OCI-M1 (cell line): ENCODE results near the gene KLK5.

ENCODE experiments used
- DNase-seq: peaks from one replicate; lab custom pipeline; 2025; lab: John Stamatoyannopoulos, UW

Gene KLK5

DNA sequence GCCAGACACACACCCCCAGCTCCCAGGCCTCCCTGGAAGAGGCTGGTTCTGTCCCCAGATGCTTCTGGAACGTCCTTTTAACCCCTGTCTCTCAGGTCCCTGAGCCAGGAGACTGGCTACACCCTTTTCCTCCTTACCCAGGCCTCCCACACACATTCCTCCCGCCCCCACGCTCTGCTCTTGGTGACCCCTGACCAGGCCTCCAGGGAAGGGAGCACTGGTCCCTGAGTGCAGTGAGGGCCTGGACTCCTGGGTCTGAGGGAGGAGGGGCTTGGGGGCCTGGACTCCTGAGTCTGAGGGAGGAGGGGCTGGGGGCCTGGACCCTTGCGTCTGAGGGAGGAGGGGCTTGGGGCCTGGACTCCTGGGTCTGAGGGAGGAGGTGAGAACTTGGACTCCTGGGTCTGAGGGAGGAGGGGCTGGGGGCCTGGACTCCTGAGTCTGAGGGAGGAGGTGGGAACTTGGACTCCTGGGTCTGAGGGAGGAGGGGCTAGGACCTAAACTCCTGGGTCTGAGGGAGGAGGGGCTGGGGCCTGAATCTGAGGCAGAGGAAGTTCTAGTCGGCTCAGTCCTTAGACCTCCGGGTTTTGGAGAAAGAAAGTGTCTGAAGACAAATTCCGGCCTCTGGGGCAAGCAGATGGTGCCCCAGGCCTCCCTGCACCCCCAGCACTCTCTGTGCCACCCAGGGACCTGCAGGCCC, 16.0 kb upstream of the KLK5 start:
- DNase-seq: no peak

DNA sequence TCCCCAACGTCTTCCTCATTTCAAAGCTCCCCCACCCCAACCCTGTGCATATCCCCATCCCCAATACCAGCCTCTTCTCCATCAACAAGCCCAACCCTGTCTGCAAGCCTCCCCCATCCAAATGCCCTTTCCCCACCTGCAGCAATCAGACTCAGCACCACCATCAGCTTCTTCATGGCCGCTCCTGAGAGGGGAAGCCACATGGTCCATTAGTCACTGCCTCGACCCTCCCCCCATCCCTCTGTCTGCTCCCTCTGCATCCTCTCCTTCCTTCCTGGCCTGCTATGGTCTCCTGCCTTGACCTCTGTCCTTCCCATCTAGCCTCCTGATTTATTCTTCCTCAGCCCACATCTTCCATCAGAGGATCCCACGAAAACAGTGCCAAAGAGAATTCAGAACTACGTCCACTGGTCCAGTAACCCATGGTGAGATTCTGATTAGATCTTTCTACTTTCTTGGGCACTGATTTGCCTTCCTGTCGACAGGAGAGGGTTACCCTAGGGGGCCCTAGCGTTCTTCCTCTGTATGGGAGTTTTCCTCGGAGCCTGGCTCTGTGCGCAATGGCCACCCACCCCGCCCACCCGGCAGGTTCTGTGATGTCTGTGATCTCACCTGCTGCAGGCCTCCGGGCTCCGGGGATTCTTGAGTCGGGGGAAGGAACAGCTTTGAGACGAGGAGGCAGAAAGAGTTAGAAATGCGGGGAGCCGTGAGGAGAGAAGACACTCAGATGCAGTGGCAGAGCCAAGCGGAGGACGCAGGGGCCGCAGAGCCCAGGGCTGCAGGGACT, 15.3 kb upstream of the KLK5 start:
- DNase-seq: no peak

DNA sequence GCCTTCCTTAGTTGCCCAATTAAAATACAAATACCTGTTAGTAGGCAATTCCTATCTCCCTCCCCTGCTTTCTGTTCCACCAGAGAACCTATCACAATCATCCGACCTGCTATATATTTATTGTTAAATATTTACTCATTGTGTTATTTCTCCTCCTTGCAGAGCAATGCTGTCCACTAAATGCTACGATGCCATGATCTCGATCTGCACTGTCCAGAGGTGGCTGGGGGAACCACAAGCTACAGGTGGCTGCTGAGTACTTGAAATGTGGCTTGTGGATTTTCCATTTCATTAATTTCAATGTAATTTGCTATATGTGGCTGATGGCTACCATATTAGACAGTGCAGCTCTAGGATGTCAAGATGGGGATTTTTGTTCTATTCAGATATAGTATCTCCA, 11.4 kb upstream of the KLK5 start:
- no peak for DNase-seq

DNA sequence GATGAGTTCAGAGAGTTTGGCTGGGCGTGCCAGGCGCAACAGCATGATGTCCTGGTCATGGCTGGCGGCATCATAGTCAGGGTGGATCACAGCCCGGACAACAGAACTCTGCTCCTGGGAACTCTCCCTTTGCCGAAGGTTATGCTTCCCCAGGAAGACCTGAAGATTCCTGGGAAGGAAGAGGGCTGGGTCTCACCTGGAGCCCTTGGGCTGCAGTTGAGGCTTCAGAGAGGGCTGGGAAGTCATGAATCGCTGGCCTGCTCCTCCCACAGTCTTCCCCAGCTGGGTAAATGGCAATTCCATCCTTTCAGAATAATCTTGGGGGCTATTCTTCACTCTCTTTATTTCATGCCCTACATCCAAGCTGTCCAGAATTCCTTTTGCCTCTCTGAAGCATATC, 10.5 kb upstream of the KLK5 start:
- DNase-seq: no peak

DNA sequence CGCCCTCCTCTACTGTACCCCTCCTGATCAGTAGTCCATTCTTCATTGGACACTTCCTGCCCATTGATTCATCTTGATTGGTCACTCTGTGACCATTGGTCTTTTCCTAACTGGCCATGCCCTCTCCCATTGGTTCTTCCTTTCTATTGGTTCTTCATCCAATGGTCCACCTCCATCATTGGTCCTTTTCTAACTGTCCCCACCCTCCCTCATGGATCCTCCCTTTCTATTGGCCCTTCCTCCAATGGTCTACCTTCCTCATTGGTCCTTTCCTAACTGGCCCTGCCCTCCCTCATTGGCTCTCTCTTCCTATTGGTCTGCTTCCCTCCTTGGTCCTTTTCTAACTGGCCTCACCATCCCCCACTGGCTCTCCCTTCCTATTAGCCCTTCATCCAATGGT, 9.4 kb upstream of the KLK5 start:
- DNase-seq: no peak

DNA sequence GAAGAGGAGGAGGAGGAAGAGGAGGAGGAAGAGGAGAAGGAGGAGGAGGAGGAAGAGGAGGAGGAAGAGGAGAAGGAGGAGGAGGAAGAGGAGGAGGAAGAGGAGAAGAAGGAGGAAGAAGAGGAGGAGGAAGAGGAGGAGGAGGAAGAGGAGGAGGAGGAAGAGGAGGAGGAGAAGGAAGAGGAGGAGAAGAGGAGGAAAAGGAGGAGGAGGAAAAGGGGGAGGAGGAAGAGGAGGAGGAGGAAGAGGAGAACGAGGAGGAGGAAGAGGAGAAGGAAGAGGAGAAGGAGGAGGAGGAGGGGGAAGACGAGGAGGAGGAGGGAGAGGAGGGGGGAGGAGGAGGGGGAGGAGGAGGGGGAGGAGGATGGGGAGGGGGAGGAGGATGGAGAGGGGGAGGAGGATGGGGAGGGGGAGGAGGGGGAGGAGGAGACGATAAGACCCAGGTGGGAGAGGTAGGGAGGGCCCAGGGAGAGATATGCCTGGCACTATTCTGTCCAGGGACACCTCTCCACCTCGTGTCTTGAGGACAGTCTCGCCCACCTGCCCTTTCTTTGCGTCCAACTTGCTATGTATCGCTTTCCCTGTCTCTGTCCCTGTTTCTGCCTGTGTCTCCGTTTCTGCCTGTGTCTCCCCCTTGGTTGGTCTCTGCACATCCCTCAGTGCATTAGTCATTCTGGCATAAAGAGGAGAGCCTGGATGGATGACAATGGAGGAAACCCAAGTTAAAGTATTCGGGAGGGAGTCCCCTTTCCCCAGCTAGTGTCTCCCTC, 7.1 kb upstream of the KLK5 start:
- DNase-seq: no peak

DNA sequence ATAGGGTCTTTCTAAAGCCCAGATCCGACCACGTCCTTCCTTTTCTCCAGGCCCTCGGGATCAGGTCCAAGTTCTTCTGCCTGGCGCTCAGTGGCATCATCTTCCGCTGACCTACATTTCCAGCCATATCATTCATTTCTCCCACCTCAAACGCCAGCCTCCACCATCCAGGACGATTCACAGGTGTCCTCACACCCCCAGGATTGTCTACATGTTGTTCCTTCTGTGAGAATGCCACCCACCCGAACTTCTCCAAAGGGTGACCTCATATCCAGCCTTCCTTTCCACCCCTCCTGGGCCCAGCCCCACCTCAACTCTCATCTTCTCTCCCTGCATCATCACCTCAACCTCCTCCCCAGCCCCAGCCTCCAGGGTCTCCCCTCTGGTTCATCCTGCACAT, 4.7 kb upstream of the KLK5 start:
- DNase-seq: no peak

DNA sequence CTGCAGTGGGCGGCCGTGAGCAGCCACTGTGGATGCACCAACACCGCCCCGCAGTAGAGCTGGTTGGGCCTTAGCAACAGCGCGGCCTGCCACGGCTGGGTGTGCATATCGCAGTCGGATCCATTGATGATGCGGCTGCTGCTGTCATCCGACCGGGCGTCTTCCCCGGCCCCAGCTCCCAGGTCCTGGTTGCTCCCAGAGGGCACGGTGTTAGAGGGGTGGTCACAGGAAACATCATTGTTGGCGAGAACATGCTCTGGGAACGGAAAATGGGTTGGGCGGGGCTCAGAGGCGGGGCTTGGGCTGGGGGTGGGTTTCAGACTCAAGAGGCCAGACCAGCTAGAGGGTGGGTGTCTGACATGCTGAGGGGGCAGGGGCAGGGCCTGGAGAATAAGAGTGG, 3.0 kb downstream of the KLK5 start:
- no peak for DNase-seq

DNA sequence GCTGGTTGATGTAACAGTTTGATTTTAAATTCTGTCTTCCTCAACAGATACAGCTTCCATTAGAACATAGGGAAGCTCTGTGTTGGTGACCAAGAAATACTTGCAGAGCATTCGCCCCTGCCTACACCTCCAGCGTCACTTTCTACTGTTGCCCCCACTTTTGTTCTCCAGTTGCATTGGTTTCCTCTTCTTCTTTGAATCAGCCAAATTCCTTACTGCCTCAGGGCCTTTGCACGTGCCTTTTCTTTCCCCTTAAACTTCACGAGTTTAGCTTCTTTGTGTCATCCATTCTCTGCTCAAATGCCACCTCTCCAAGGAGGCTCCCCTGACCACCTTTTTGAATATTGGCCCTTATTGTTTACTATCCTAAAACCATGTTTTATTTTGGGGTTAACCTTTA, 5.7 kb downstream of the KLK5 start:
- DNase-seq: no peak

DNA sequence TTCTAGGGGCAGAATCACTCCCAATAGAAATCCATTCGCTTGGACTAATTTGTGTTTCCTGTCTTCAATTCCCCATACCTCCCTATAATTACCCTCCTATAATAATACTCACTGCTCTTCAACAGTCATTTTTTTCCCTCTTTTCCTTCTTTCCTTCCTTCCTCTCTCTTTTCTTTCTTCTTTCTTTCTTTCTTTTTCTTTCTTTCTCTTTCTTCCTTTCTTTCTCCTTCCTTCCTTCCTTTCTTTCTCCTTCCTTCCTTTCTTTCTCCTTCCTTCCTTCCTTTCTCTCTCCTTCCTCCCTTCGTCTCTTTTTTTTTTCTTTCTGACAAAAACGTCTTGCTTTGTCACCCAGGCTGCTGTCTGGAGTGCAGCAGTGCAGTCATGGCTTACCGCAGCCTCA, 8.0 kb downstream of the KLK5 start:
- DNase-seq: no peak

DNA sequence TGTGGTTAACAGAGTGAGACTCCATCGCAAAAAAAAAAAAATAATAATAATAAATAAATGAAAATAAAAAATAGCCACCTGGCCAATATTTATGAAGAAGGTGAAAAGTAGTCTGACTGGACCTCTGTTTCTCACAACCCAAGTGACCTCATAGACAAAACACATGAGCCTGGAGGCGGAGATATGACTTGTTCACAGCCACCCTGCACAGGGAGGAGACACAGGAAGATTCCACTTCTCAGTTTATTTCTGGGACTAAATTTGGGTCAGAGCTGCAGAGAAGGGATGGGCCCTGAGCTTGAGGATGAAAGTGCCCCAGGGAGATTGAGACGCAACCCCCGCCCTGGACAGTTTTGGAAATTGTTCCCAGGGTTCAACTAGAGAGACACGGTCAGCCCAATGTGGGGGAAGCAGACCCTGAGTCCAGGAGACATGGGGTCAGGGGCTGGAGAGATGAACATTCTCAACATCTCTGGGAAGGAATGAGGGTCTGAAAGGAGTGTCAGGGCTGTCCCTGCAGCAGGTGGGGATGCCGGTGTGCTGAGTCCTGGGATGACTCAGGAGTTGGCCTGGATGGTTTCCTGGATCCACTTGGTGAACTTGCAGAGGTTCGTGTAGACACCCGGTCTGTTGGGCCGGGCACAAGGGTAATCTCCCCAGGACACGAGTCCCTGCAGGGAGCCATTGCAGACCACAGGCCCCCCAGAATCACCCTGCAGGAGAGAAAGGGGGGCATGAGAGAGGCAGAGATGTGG, 9.6 kb downstream of the KLK5 start:
- no peak for DNase-seq

DNA sequence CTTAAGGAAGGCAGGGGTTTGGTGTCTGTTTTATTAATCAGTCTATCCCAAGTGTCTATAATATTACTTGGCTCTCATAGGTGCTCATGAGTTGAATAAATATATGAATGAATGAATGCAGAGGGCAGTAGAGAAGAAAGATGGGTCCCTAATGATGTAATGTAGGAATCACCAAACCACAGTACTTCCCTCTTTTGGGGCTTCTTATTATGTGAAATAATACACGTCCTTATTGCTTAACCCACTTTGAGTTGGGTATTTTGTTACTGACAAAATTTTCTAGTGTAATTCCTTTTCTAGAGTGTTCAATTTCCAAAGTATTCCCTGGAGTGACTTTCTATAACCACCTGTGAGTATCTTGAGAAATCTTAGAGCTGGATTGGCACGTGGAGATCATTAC, 13.2 kb downstream of the KLK5 start:
- DNase-seq: no peak

DNA sequence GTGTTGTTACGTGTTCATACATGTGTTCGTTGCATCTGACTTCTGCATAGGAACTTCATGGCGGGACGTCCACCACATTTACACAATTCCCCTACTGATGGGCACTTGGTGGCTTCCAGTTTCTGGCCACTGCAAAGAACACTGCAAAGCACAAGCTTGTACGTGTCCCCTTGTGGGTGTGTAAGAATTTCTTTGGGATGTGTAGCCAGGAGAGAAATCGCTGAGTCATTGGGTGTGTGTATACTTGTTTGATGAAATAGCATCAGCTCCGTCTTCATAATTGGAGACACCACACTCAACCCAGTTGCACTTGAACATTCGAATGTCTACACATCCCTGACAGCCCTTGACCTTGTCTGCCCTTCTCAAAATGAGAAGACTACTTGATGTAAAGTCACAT, 19.2 kb downstream of the KLK5 start:
- DNase-seq: peak; percentile 39

DNA sequence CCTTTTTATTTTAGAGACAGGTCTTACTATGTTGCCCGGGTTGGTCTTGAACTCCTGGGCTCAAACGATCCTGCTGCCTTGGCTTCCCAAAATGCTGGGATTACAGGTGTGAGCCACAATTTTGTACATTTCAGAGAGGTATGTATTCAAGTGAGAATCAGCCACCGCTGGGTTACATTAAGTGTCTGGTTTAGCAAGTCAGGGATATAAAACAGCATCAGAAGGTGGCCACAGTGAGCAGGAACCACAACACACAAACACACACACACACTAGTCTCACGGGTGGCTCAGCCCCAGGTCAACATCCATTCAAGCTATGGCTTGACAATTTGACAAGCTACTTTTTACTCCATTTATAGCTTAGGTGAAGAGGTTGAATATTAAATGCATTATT, 20.2 kb downstream of the KLK5 start:
- no peak for DNase-seq

DNA sequence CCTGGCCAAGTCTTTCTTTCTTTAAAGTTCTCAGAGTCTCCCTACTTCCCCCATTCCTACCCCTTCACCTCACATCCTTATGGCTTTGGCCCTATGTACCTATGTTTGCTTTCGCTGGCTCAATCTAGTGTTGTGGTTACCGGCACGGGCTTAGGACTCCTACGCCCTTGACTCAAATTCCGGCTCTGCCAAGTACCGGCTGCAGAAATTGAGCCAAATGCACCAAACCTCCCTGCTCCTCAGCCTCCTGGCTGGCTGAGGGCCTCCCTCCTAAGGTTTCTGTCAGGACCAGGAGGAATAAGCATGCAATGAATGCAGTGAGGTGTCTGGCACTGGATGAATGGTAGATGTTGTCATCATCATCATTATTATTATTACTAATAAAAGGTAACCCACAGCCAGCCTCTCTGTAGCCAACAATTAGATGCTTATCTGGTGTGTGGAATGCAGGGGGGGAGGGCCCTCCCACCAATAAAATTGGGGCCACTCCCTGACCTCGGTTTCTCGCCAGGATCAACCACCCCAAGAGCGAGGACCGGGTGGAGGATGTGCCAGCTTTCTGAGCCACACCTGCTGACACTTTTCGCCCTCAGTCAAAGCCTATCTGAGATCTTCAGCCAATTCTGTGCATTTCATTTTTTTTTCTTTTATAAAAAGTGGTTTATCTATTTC, 20.7 kb downstream of the KLK5 start:
- no peak for DNase-seq

DNA sequence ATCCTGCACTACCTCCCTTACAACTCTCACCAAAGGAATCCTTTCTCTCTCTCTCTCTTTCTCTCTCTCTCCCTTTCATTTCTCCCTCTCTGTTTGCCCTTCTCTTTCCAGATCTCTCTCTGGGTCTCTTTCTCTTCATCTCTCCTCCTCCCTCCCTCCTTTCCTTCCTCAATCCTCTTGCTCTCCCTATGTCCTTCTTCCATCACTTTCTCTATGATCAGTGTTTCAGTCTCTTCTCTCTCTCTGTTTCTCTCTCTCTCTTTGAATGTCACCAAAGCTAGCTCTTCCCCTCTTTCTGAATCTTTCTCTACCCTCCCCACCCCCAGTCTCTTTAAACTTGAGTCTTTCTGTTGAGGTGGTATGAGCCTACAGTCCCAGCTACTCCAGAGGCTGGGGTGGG, 21.8 kb downstream of the KLK5 start:
- no peak for DNase-seq

DNA sequence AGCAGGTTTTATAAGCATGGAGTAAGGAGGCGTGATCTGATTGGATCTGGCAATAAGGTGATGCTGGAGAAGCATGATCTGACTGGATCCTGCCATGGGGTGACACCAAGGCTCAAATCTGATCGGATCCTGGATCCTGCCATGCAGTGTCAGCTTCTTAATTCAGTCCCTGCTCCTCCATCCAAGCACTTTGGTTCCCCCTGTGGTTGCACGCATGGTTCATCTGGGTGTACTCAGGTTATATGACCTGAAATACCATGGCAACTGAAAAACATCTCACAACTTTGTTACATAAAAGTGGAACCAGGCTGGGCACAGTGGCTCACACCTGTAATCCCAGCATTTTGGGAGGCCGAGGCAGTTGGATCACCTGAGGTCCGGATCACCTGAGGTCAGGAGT, 24.0 kb downstream of the KLK5 start:
- no peak for DNase-seq

DNA sequence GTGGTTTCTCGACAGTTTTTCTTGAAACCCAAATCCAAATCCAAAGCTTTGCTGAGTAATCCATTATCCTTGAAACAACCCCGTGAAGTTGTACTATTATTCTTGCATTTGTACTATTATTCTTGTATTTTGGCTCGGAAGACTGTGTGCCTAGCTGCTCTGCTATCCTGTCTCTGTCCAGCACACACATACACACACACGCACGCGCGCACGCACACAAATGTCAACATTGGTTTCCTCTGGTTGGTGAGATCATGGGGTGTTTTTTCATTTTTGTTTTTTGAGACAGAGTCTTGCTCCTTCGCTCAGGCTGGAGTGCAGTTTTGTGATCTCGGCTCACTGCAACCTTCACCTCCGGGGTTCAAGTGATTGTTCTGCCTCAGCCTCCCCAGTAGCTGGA, 26.7 kb downstream of the KLK5 start:
- DNase-seq: no peak

DNA sequence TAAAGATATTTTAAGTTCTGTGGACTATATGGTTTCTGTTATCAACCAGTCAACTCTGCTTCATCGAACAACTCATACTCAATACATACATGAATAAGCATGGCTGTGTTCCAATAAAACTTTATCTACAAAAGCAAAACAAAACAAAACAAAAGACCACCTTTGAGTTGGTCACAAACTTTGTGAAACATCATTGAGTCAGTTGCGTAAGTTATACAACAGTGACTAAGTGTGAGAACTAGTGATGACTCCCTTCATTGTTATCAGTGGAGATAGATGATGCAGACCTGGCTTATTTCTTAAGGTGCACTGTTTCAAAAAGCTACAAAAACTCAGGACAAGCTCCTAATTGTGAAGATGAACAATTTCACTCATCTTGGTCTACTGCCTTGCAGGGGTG, 27.1 kb downstream of the KLK5 start:
- DNase-seq: no peak

DNA sequence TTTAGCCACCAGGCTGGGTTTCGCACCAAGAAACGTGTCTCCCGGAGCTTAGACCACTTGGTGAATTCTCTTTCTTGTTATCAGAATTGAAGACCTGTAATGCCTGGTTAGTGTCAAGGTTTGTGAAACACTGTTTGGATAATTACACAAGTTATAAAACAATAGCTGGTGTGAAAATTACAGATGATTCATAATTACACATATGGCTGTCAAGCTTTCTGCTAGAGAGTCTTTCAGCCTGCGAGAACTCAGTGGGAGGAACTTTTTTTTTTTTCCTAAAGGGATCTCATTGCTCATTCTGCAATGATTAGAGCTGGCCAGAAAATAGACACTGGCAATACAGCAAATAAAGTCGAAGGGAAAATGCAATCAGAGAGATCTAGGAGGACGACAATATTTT, 28.3 kb downstream of the KLK5 start:
- no peak for DNase-seq

DNA sequence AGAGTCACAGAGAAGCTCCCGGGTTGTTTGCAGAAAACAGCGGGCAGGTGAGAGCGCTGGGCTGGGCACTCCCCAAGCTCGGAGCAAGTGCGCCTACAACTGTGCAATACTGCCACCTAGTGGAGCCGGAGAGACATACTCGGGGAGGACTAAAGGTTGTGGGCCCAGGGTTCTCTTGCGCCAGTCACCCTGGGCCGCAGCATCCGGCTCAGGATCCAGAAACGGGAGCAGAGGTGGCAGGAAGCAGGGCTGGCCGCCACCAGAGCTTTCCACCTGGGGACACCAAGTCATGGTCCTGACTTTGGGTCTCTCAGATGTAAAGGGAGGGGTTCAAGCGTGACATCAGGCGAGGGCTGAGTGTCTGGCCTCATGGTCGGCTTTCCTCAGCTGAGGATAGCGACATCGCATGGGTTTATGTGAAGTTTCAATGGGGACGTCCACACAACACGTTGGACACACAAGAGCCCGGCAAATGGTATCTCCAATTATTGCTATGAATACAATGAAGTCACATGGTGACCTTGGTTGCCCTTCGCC, 30.5 kb downstream of the KLK5 start:
- peak; percentile 90 for DNase-seq
